Peyer's patch (tissue), 4 donors: Measurements from ENCODE around the gene HCN2. TPM values are rescaled to one million over a fixed set of nuclear protein-coding genes. Genes with fewer than 3 reads are reported as not detected.

Source experiments
- DNase-seq, 3 donors: peaks; one replicate each; pipeline ENCODE4 v3.0.0-alpha.2; 2017 to 2019
- H3K27ac ChIP-seq, 4 donors: fragments of 200-600 bp; sonication (generic); one replicate each; pipeline ENCODE4 v1.5.1; 2016 to 2019
- H3K27me3 ChIP-seq, 2 donors: fragments of 200-600 bp; sonication (generic); one replicate each; pipeline ENCODE4 v1.5.1; 2019
- H3K36me3 ChIP-seq, 3 donors: fragments of 200-600 bp; sonication (generic); one replicate each; pipeline ENCODE4 v1.5.1; 2016 to 2019
- H3K4me1 ChIP-seq, 4 donors: fragments of 200-600 bp; sonication (generic); one replicate each; pipeline ENCODE4 v1.5.1; 2016 to 2019
- H3K4me3 ChIP-seq, 4 donors: fragments of 200-600 bp; sonication (generic); 1 replicate in 3 of 4; 2 replicates in 1 of 4; pipeline ENCODE4 v1.5.1; 2016 to 2019; ENCODE audit warnings: mild to moderate bottlenecking in 1 of 4
- H3K9me3 ChIP-seq, 4 donors: fragments of 200-600 bp; sonication (generic); one replicate each; pipeline ENCODE4 v1.5.1; 2016 to 2019; ENCODE audit warnings: mild to moderate bottlenecking in 1 of 4
- POLR2A ChIP-seq, 2 donors: fragments of 450-650 bp; IDR thresholded peaks; one replicate each; pipeline ENCODE4 v1.5.1; 2017; ENCODE audit warnings: antibody characterized with exemption in 2 of 2, mild to moderate bottlenecking in 2 of 2, moderate library complexity in 2 of 2
- total RNA-seq, 4 donors: library from RNA; depleted of rRNA; stranded (reverse); fragments of >200 nt; gene quantifications; one replicate each; pipeline ENCODE4 v1.1.0, GENCODE V29; 2016
- TF ChIP-seq, protein P1 (sequence below), 6 experiments: fragments of 450-650 bp in 4 of 6; fragments of 200-600 bp in 2 of 6; sonication (generic) in 1 of 6; IDR thresholded peaks; one replicate each; pipeline ENCODE4 v1.5.1; 2017 to 2019; ENCODE audit warnings: antibody characterized with exemption in 6 of 6, mild to moderate bottlenecking in 3 of 6, moderate library complexity in 1 of 6

Gene HCN2
- total RNA-seq, 4 donors from 2014 or later = not detected

DNA sequence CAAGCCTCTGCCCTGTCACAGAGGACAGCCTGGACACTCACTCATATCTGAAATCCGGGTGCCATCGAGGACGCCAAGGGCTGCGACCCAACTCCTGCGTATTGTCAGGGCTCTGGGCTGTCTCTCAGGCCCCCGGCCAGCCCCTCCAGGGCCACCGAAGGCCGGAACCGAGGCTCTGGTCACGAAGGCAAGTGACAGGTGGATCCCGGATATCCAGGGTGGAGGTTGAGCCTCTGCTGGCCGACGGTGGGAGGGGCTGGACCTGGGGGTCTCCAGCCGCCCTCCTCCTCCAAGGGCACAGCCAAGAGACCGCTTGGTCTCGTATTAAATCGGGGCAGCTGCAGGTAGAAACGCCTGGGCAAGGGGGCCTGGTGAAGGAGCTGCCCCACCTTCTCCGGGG is 67.9 kb downstream of the HCN2 start:
- peaks cover 0 to 25% (median 0%) of the 10 kb centered on the region in 3 donors for H3K36me3 ChIP-seq
- DNase-seq = no peak
- no peaks in the 10 kb centered on the region for H3K9me3 ChIP-seq
- peak overlapping the region in 1 of 4 donors; percentile 94 for H3K27ac ChIP-seq
- no peak overlapping the region for H3K4me3 ChIP-seq
- TF ChIP-seq POLR2A (IDR thresholded peaks at IDR 0.05) = no peak
- TF ChIP-seq, protein P1, sequence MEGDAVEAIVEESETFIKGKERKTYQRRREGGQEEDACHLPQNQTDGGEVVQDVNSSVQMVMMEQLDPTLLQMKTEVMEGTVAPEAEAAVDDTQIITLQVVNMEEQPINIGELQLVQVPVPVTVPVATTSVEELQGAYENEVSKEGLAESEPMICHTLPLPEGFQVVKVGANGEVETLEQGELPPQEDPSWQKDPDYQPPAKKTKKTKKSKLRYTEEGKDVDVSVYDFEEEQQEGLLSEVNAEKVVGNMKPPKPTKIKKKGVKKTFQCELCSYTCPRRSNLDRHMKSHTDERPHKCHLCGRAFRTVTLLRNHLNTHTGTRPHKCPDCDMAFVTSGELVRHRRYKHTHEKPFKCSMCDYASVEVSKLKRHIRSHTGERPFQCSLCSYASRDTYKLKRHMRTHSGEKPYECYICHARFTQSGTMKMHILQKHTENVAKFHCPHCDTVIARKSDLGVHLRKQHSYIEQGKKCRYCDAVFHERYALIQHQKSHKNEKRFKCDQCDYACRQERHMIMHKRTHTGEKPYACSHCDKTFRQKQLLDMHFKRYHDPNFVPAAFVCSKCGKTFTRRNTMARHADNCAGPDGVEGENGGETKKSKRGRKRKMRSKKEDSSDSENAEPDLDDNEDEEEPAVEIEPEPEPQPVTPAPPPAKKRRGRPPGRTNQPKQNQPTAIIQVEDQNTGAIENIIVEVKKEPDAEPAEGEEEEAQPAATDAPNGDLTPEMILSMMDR (IDR thresholded peaks at IDR 0.05) = no peak
- H3K4me1 ChIP-seq = peaks cover 0 to 56% (median 36%) of the 10 kb centered on the region in 4 donors
- no peaks in the 10 kb centered on the region for H3K27me3 ChIP-seq

DNA sequence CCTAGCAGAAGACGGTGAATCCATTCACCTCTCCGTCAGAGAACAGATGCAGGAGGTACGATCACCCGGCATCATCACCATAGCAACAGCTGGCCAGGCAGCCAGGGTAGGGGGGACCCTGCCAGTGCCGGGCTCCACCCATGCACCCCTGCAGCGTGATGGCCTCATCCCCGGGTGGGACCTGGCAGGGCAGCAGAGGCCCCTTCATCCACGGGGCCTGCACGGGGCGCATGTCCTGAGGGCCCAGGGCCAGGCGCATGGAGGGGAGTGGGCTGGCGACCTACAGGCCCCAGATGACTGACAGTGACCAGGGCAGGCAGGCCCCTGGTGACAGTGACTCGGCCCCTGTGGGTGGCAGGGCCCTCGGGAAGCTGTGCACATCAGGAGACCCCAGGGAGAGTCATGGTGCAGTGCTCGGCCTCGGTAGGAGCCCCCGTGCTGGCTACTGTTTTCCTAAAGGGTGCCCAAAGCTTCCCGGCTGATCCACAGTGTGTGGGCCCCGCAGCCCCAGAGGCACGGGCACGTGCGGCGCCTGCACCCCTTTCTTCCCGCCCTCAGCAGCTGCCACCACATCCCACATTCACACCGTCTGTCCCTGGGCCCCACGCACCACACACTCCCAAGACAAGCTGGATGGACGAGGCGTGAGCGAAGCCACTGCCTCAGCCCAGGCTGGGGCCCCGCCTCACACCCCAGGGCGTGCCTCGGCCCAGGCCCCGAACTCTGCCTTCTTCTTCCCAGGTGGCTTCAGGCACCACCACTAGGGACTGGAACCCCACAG is 68.6 kb downstream of the HCN2 start:
- TF ChIP-seq POLR2A (IDR thresholded peaks at IDR 0.05) = no peak
- TF ChIP-seq, protein P1 (IDR thresholded peaks at IDR 0.05) = no peak
- peaks cover 0 to 56% (median 36%) of the 10 kb centered on the region in 4 donors for H3K4me1 ChIP-seq
- no peaks in the 10 kb centered on the region for H3K27me3 ChIP-seq
- H3K9me3 ChIP-seq = no peaks in the 10 kb centered on the region
- H3K4me3 ChIP-seq = peak overlapping the region in 2 of 4 donors; percentile 10 to 23
- peak in 1 of 3 donors; percentile 47 for DNase-seq
- H3K36me3 ChIP-seq = peaks cover 0 to 20% (median 0%) of the 10 kb centered on the region in 3 donors
- H3K27ac ChIP-seq = peak overlapping the region in 1 of 4 donors; percentile 94

DNA sequence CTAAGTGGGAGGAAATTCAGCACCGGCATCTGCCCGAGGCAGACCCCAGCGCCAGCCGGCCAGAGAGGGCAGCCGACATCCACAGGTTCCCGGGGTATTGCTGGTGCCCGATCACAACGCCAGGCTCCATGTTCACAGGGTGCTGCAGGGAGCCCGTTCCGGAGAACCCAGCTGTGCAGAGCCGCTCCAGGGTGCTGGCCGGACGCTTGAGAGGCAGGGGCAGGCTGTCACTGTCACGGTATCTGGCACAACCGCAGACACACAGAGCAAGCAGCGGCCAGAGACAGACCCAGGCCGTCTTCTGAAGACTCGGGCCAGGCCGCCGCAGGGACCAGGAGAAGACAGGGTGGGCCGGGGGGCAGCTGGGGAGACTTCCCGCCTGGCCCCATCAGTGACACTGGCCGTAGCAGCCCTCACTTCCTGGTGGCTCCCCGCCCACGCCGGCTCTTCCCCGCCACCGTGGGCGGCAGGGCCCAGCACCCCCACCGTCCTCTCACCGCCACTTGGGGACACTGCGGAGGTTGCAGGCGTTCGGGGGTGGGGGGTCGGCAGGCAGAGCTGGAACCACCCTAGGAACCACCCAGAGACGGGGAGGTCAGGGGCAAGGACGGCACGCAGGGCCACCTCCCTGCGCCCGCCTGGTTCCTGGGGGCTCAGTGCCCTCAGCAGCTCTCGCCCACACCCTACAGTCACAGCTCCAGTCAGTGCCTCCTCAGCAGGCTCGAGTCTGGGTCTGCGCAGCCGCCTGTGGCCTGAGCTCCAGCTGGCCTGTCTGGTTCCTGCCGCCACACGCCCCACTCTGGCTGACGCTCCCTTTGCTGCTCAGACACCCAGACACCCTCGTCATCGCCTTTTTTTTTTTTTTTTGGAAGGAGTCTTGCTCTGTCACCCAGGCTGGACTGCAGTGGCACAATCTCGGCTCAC is 69.5 kb downstream of the HCN2 start:
- peaks cover 0 to 11% (median 0%) of the 10 kb centered on the region in 3 donors for H3K36me3 ChIP-seq
- no peak for TF ChIP-seq POLR2A (IDR thresholded peaks at IDR 0.05)
- TF ChIP-seq, protein P1 (IDR thresholded peaks at IDR 0.05) = no peak
- peak overlapping the region; percentile 94 to 99 (median 98) for H3K27ac ChIP-seq
- H3K4me1 ChIP-seq = peaks cover 4 to 60% (median 42%) of the 10 kb centered on the region in 4 donors
- no peaks in the 10 kb centered on the region for H3K27me3 ChIP-seq
- DNase-seq = peak in 2 of 3 donors; percentile 68 to 82
- no peaks in the 10 kb centered on the region for H3K9me3 ChIP-seq
- peak overlapping the region in 3 of 4 donors; percentile 23 to 100 (median 96) for H3K4me3 ChIP-seq

DNA sequence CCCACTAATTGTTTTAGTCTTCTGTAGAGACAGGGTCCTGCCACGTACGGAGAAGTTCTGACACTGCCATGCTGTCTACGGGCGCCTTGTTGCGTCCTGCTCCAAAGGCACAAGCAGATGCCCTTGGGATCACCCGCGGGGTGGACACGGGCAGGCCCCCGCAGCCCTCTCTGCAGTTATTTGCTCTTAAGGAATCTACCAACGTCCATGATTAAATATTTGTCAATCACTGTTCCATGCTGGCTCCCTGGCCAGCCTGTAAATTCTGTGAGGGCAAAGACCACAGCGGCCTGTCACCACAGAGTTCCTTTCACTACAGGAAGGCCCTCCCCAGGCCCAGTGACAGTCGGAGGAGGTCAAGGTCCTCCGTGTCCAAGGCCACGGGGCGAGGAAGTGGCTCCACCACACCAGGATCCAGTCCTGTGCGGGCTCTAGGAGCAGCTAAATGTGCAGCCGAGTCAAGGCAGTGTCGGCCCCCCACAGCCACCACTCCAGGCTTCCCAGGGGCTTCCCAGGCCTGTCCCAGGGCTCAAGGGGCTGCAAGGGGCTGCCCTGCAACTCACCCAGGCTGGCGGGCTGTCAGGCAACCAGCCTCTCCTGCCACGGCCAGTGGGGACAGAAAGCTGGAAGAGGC is 71.2 kb downstream of the HCN2 start:
- peaks cover 0 to 7% (median 0%) of the 10 kb centered on the region in 3 donors for H3K36me3 ChIP-seq
- TF ChIP-seq, protein P1 (IDR thresholded peaks at IDR 0.05) = no peak
- peak; percentile 91 to 92 for TF ChIP-seq POLR2A (IDR thresholded peaks at IDR 0.05)
- H3K9me3 ChIP-seq = no peaks in the 10 kb centered on the region
- peak overlapping the region; percentile 96 to 100 (median 98) for H3K4me3 ChIP-seq
- H3K27me3 ChIP-seq = no peaks in the 10 kb centered on the region
- peak; percentile 42 to 91 (median 90) for DNase-seq
- H3K27ac ChIP-seq = peak overlapping the region; percentile 94 to 99 (median 98)
- H3K4me1 ChIP-seq = peaks cover 4 to 68% (median 43%) of the 10 kb centered on the region in 4 donors
